Parathyroid adenoma (tissue), 2 donors: ENCODE results near the gene ADAMTSL2.

Source experiments
- H2AFZ ChIP-seq: fragments of 300-600 bp; sonication (generic); one replicate; pipeline ENCODE4 v1.7.0; 2017; ENCODE audit warnings: antibody characterized with exemption, mild to moderate bottlenecking
- H3K27ac ChIP-seq: fragments of 300-600 bp; sonication (generic); one replicate; pipeline ENCODE4 v1.7.0; 2017
- H3K27me3 ChIP-seq: fragments of 300-600 bp; sonication (generic); one replicate; pipeline ENCODE4 v1.7.0; 2017; ENCODE audit warnings: low read length; ENCODE audit not compliant: control insufficient read depth, insufficient read depth
- H3K36me3 ChIP-seq: fragments of 300-600 bp; sonication (generic); one replicate; pipeline ENCODE4 v1.7.0; 2017; ENCODE audit warnings: low read length; ENCODE audit not compliant: control insufficient read depth, insufficient read depth
- H3K4me1 ChIP-seq: fragments of 300-600 bp; sonication (generic); one replicate; pipeline ENCODE4 v1.7.0; 2017; ENCODE audit warnings: control low read depth
- H3K4me2 ChIP-seq: fragments of 300-600 bp; sonication (generic); one replicate; pipeline ENCODE4 v1.7.0; 2017; ENCODE audit warnings: low read length
- H3K4me3 ChIP-seq: fragments of 300-600 bp; sonication (generic); one replicate; pipeline ENCODE4 v1.7.0; 2017; ENCODE audit warnings: low read depth, low read length
- H3K79me2 ChIP-seq: fragments of 300-600 bp; sonication (generic); one replicate; pipeline ENCODE4 v1.7.0; 2017; ENCODE audit warnings: control low read depth
- H3K9ac ChIP-seq: fragments of 300-600 bp; sonication (generic); one replicate; pipeline ENCODE4 v1.7.0; 2017; ENCODE audit warnings: mild to moderate bottlenecking
- H3K9me3 ChIP-seq: fragments of 300-600 bp; sonication (generic); one replicate; pipeline ENCODE4 v1.7.0; 2017; ENCODE audit warnings: low read length; ENCODE audit not compliant: control insufficient read depth
- CTCF ChIP-seq: fragments of 300-600 bp; sonication (generic); IDR thresholded peaks from one replicate; pipeline ENCODE4 v1.7.0; 2017; ENCODE audit warnings: antibody characterized with exemption, mild to moderate bottlenecking
- donor health status: primary hyperparathyroidism.

ADAMTSL2 gene

GRCh38 chr9:133587051-133587450 lies 52.5 kb downstream of the ADAMTSL2 start:
- no peaks in the 10 kb centered on the region for H3K79me2 ChIP-seq
- no peak for TF ChIP-seq CTCF
- H2AFZ ChIP-seq, result no peak overlapping the region
- H3K27ac ChIP-seq, result no peak overlapping the region
- no peaks in the 10 kb centered on the region for H3K4me1 ChIP-seq
- no peak overlapping the region for H3K4me2 ChIP-seq
- H3K27me3 ChIP-seq, result peaks cover 10% of the 10 kb centered on the region
- H3K36me3 ChIP-seq, result no peaks in the 10 kb centered on the region
- H3K4me3 ChIP-seq, result no peak overlapping the region
- no peak overlapping the region for H3K9ac ChIP-seq
- no peaks in the 10 kb centered on the region for H3K9me3 ChIP-seq

- Histone ChIP-seq H3K36me3 (no peaks in the 10 kb centered on the region), H3K79me2 (no peaks in the 10 kb centered on the region), H2AFZ (no peak overlapping the region), H3K4me1 (no peaks in the 10 kb centered on the region), H3K4me2 (no peak overlapping the region), H3K9me3 (no peaks in the 10 kb centered on the region), H3K4me3 (no peak overlapping the region), H3K9ac (no peak overlapping the region), H3K27me3 (peaks cover 10% of the 10 kb centered on the region), H3K27ac (no peak overlapping the region)
- no peak for TF ChIP-seq CTCF
These were observed 53.0 kb downstream of the ADAMTSL2 start for GRCh38 chr9:133587466-133587865.

GRCh38 chr9:133589454-133590227 lies 55.1 kb downstream of the ADAMTSL2 start:
- Histone ChIP-seq H3K4me1 (no peaks in the 10 kb centered on the region), H3K79me2 (no peaks in the 10 kb centered on the region), H3K4me2 (no peak overlapping the region), H3K4me3 (no peak overlapping the region), H3K9ac (no peak overlapping the region), H3K27ac (no peak overlapping the region), H3K27me3 (peaks cover 7% of the 10 kb centered on the region), H2AFZ (no peak overlapping the region), H3K36me3 (no peaks in the 10 kb centered on the region), H3K9me3 (no peaks in the 10 kb centered on the region)
- TF ChIP-seq CTCF, result no peak

- no peak overlapping the region for H3K27ac ChIP-seq
- H3K9ac ChIP-seq, result no peak overlapping the region
- H3K27me3 ChIP-seq, result peaks cover 3% of the 10 kb centered on the region
- no peaks in the 10 kb centered on the region for H3K9me3 ChIP-seq
- H3K4me1 ChIP-seq, result no peaks in the 10 kb centered on the region
- H3K4me3 ChIP-seq, result no peak overlapping the region
- H3K79me2 ChIP-seq, result no peaks in the 10 kb centered on the region
- no peaks in the 10 kb centered on the region for H3K36me3 ChIP-seq
- no peak overlapping the region for H3K4me2 ChIP-seq
- H2AFZ ChIP-seq, result no peak overlapping the region
- TF ChIP-seq CTCF, result no peak
These were observed 55.8 kb downstream of the ADAMTSL2 start for GRCh38 chr9:133590231-133590855.
